HCT116 (cell line): Measurements from ENCODE around the gene MINDY4. TPM values are rescaled to one million over a fixed set of nuclear protein-coding genes. Genes with fewer than 3 reads are reported as not detected.
A peak's percentile ranks its signal among the peaks of the same experiment; 100 is the strongest.

ENCODE experiments used
- ATAC-seq: fragments of 200-7000 bp; cut with Tn5 transposase; 2 replicates; pipeline ENCODE4 v1.9.1; 2020; ENCODE audit warnings: mild to moderate bottlenecking, moderate library complexity
- BruUV-seq: library from RNA; stranded (reverse); fragments of 400-500 nt; replicated peaks from 2 replicates; lab custom pipeline; 2021; lab: Mats Ljungman, UMichigan
- CTCF ChIA-PET: fragments of 300-600 bp; sonication (Branson Sonifier 250); formaldehyde crosslinking; loops from one replicate; lab custom pipeline; 2021; ENCODE audit warnings: antibody characterized with exemption; lab: Charles Lee
- POLR2A ChIA-PET: fragments of 300-600, 350-600 bp; sonication (Branson Sonifier 250); formaldehyde crosslinking; loops from one replicate; lab custom pipeline; 2021; ENCODE audit warnings: antibody characterized with exemption; lab: Charles Lee
- RAD21 ChIA-PET, 2 experiments: fragments of 300-600 bp; sonication (Branson Sonifier 250); formaldehyde crosslinking; loops; one replicate each; lab custom pipeline; 2023; ENCODE audit warnings: low total read pairs in 2 of 2; ENCODE audit not compliant: uncharacterized antibody in 2 of 2, unreplicated experiment in 2 of 2, low non-redundant PET in 1 of 2; lab: Charles Lee
- DNase-seq: peaks from one replicate; pipeline ENCODE4 v3.0.0-alpha.2; 2010; ENCODE audit warnings: low read depth, low spot score
- H2AFZ ChIP-seq: fragments of 200-600 bp; shearing (Covaris generic), sonication (generic); 2 replicates; pipeline ENCODE4 v1.6.1; 2017; ENCODE audit warnings: low read depth, mixed run types, mixed read lengths, antibody characterized with exemption, low read length; ENCODE audit not compliant: poor library complexity, severe bottlenecking
- H3K27ac ChIP-seq: 2 replicates; pipeline ENCODE4 v1.5.1; 2012; ENCODE audit warnings: low read depth, low read length
- H3K27me3 ChIP-seq: fragments of 200-600 bp; sonication (generic); 2 replicates; pipeline ENCODE4 v1.6.1; 2016; ENCODE audit warnings: mixed run types, low read length, mixed read lengths; ENCODE audit not compliant: insufficient read depth
- H3K36me3 ChIP-seq, 2 experiments: fragments of 200-500 bp in 1 of 2; fragments of 200-600 bp in 1 of 2; sonication (Bioruptor generic) in 1 of 2; sonication (generic) in 1 of 2; 2 replicates each; pipeline versions ENCODE4 v1.5.1 to v1.6.1; 2014 to 2016; ENCODE audit warnings: low read length in 2 of 2, inconsistent platforms in 1 of 2, mixed read lengths in 1 of 2, mixed run types in 1 of 2; ENCODE audit not compliant: insufficient read depth in 2 of 2, control insufficient read depth in 1 of 2
- H3K4me1 ChIP-seq, 2 experiments: fragments of 200-600 bp in 1 of 2; sonication (generic) in 1 of 2; 2 replicates each; pipeline versions ENCODE4 v1.5.1 to v1.6.1; 2012 to 2017; ENCODE audit warnings: low read length in 2 of 2, inconsistent platforms in 1 of 2, mild to moderate bottlenecking in 1 of 2, mixed read lengths in 1 of 2, mixed run types in 1 of 2, moderate library complexity in 1 of 2; ENCODE audit not compliant: insufficient read depth in 2 of 2, control insufficient read depth in 1 of 2
- H3K4me2 ChIP-seq: fragments of 200-600 bp; sonication (generic); 2 replicates; pipeline ENCODE4 v1.6.1; 2017; ENCODE audit warnings: mixed run types, low read length, mixed read lengths
- H3K4me3 ChIP-seq, 2 experiments: fragments of 200-600 bp in 1 of 2; sonication (generic) in 1 of 2; replicated peaks in 1 of 2; 2 replicates each; pipeline ENCODE4 v1.5.1; 2011 to 2016; ENCODE audit warnings: low read length in 2 of 2, control low read depth in 1 of 2, low read depth in 1 of 2, mild to moderate bottlenecking in 1 of 2, mixed read lengths in 1 of 2, mixed run types in 1 of 2
- H3K79me2 ChIP-seq: fragments of 200-600 bp; sonication (generic); 2 replicates; pipeline ENCODE4 v1.6.1; 2017; ENCODE audit warnings: mild to moderate bottlenecking, mixed run types, low read length, moderate library complexity, mixed read lengths; ENCODE audit not compliant: insufficient read depth
- H3K9ac ChIP-seq: fragments of 200-600 bp; sonication (generic); 2 replicates; pipeline ENCODE4 v1.6.1; 2016; ENCODE audit warnings: low read length, mixed read lengths
- H3K9me2 ChIP-seq: fragments of 200-600 bp; sonication (generic), shearing (Covaris generic); 2 replicates; pipeline ENCODE4 v1.6.1; 2017; ENCODE audit warnings: mixed run types, mild to moderate bottlenecking, moderate library complexity; ENCODE audit not compliant: insufficient read depth
- H3K9me3 ChIP-seq, 2 experiments: fragments of 200-500 bp in 1 of 2; fragments of 200-600 bp in 1 of 2; sonication (Bioruptor generic) in 1 of 2; sonication (generic) in 1 of 2; 2 replicates each; pipeline ENCODE4 v1.6.1; 2014 to 2017; ENCODE audit warnings: low read length in 2 of 2, mixed read lengths in 2 of 2, inconsistent platforms in 1 of 2, low read depth in 1 of 2, mild to moderate bottlenecking in 1 of 2, mixed run types in 1 of 2, moderate library complexity in 1 of 2; ENCODE audit not compliant: control insufficient read depth in 1 of 2, insufficient read depth in 1 of 2
- H4K20me1 ChIP-seq: fragments of 200-600 bp; sonication (generic), shearing (Covaris generic); 2 replicates; pipeline ENCODE4 v1.6.1; 2017; ENCODE audit warnings: mixed run types, mild to moderate bottlenecking, moderate library complexity; ENCODE audit not compliant: insufficient read depth
- CBX3 ChIP-seq: IDR thresholded peaks from 2 replicates; pipeline ENCODE4 v1.6.1; 2012; ENCODE audit warnings: low read depth
- CEBPB ChIP-seq: IDR thresholded peaks from 2 replicates; pipeline ENCODE4 v1.6.1; 2012; ENCODE audit warnings: low read depth
- ELF1 ChIP-seq: IDR thresholded peaks from 2 replicates; pipeline ENCODE4 v1.6.1; 2012; ENCODE audit warnings: low read depth, borderline replicate concordance
- EZH2phosphoT487 ChIP-seq: fragments of 200-600 bp; IDR thresholded peaks from 2 replicates; pipeline ENCODE4 v1.6.1; 2018; ENCODE audit warnings: antibody characterized with exemption, borderline replicate concordance
- JUND ChIP-seq: IDR thresholded peaks from 2 replicates; pipeline ENCODE4 v1.6.1; 2012
- MAX ChIP-seq: IDR thresholded peaks from 2 replicates; pipeline ENCODE4 v1.6.1; 2012
- RAD21 ChIP-seq: IDR thresholded peaks from 2 replicates; pipeline ENCODE4 v1.6.1; 2012; ENCODE audit warnings: low read depth, mild to moderate bottlenecking
- SRF ChIP-seq: IDR thresholded peaks from 2 replicates; pipeline ENCODE4 v1.6.1; 2012; ENCODE audit warnings: low read depth
- TCF7L2 ChIP-seq: IDR thresholded peaks from 2 replicates; pipeline ENCODE4 v1.7.0; 2011; ENCODE audit warnings: borderline replicate concordance, inconsistent platforms; ENCODE audit not compliant: insufficient read depth, insufficient read length; ENCODE audit errors: extremely low read depth
- intact Hi-C: fragments of 100-400 bp; cut with micrococcal nuclease; formaldehyde crosslinking; loops from 2 replicates; pipeline ENCODE4 v1.10.0; 2022
- total RNA-seq: library from RNA; stranded (reverse); gene quantifications from one replicate; pipeline ENCODE4 v1.2.1, GENCODE V29; 2021; ENCODE audit not compliant: unreplicated experiment

The MINDY4 gene
- total RNA-seq, 1 experiment from 2014 or later: 6.1 TPM

- RAD21 ChIA-PET: no interaction called here
- intact Hi-C loops: no loop called here
- Histone ChIP-seq H3K27ac (no peak overlapping the region), H3K4me3 (no peak overlapping the region), H3K9me2 (no peaks in the 10 kb centered on the region), H3K27me3 (no peaks in the 10 kb centered on the region), H3K4me1 (no peaks in the 10 kb centered on the region), H4K20me1 (no peaks in the 10 kb centered on the region), H3K36me3 (no peaks in the 10 kb centered on the region), H2AFZ (no peak overlapping the region), H3K9ac (no peak overlapping the region), H3K4me2 (no peak overlapping the region), H3K79me2 (no peaks in the 10 kb centered on the region), H3K9me3 (no peaks in the 10 kb centered on the region)
- POLR2A ChIA-PET: no interaction called here
- CTCF ChIA-PET: no interaction called here
- ATAC-seq: no peak
- TF ChIP-seq RAD21 (no peak), ELF1 (no peak), CEBPB (no peak)
- no peak for DNase-seq
- BruUV-seq: no TSS peak
Observed at GRCh38 chr7:30765408-30765807, 5.8 kb upstream of the MINDY4 start.

- peak overlapping the region; percentile 83 to 86 for H3K4me3 ChIP-seq
- H3K27me3 ChIP-seq: no peaks in the 10 kb centered on the region
- POLR2A ChIA-PET: no interaction called here
- TSS peak; percentile 83 for BruUV-seq
- ATAC-seq (no peak), DNase-seq (no peak)
- intact Hi-C loops: no loop called here
- TF ChIP-seq SRF (no peak), CBX3 (no peak), TCF7L2 (no peak), EZH2phosphoT487 (no peak), JUND (no peak), MAX (no peak)
- H3K4me1 ChIP-seq: peaks cover 0 to 12% of the 10 kb centered on the region in 2 experiments; a peak in 3 of 4 replicates
- CTCF ChIA-PET: no interaction called here
- H3K9me3 ChIP-seq: no peaks in the 10 kb centered on the region
- peak overlapping the region; percentile 75 for H3K4me2 ChIP-seq
- peak overlapping the region; percentile 77 for H3K9ac ChIP-seq
- H4K20me1 ChIP-seq: no peaks in the 10 kb centered on the region
- no peaks in the 10 kb centered on the region for H3K36me3 ChIP-seq
- RAD21 ChIA-PET: no interaction called here
- peak overlapping the region; percentile 75 for H2AFZ ChIP-seq
- no peaks in the 10 kb centered on the region for H3K9me2 ChIP-seq
- no peak overlapping the region; the same call in 1 of the 2 replicates for H3K27ac ChIP-seq
- H3K79me2 ChIP-seq: peaks cover 32% of the 10 kb centered on the region; the same call in 1 of the 2 replicates
Observed at GRCh38 chr7:30770845-30771173, 408 bp upstream of the MINDY4 start.
